SU-DHL-6 (cell line): Measurements from ENCODE around the gene CCT2.

Source experiments
- H2AFZ ChIP-seq: fragments of 200-600 bp; sonication (generic); 2 replicates; pipeline ENCODE4 v1.6.1; 2014; ENCODE audit warnings: low read depth, mild to moderate bottlenecking, moderate library complexity, mixed read lengths, antibody characterized with exemption, low read length; ENCODE audit not compliant: severe bottlenecking
- H3F3A ChIP-seq: fragments of 200-600 bp; shearing (Covaris generic); 2 replicates; pipeline ENCODE4 v1.6.0; 2016; ENCODE audit warnings: antibody characterized with exemption, mild to moderate bottlenecking; ENCODE audit not compliant: insufficient read depth
- H3K27ac ChIP-seq: fragments of 200-600 bp; sonication (generic); 2 replicates; pipeline ENCODE4 v1.5.1; 2016; ENCODE audit warnings: low read depth, mild to moderate bottlenecking, low read length, moderate library complexity, mixed read lengths
- H3K27me3 ChIP-seq: fragments of 200-600 bp; sonication (generic), shearing (Covaris generic); 2 replicates; pipeline ENCODE4 v1.6.0; 2014; ENCODE audit warnings: mild to moderate bottlenecking, low read length
- H3K36me3 ChIP-seq: fragments of 200-600 bp; sonication (generic); 2 replicates; pipeline ENCODE4 v1.6.1; 2014; ENCODE audit warnings: mild to moderate bottlenecking, low read length, mixed read lengths
- H3K4me2 ChIP-seq: fragments of 300-600, 200-600 bp; shearing (Covaris generic), sonication (generic); 2 replicates; pipeline ENCODE4 v1.6.0; 2014; ENCODE audit warnings: low read length, low read depth, mild to moderate bottlenecking; ENCODE audit not compliant: poor library complexity, severe bottlenecking
- H3K4me3 ChIP-seq: fragments of 200-600 bp; sonication (generic); 2 replicates; pipeline ENCODE4 v1.5.1; 2014; ENCODE audit warnings: antibody characterized with exemption, low read length, mild to moderate bottlenecking, mixed read lengths; ENCODE audit not compliant: insufficient read depth, poor library complexity, severe bottlenecking
- H3K79me2 ChIP-seq: fragments of 200-600 bp; sonication (generic); 2 replicates; pipeline ENCODE4 v1.6.1; 2014; ENCODE audit warnings: mild to moderate bottlenecking, low read length, moderate library complexity; ENCODE audit not compliant: insufficient read depth
- H3K9ac ChIP-seq: fragments of 200-600 bp; sonication (generic); 2 replicates; pipeline ENCODE4 v1.7.0; 2014; ENCODE audit warnings: mild to moderate bottlenecking, low read length
- H3K9me2 ChIP-seq: fragments of 200-600 bp; sonication (generic); replicated peaks from 2 replicates; pipeline ENCODE4 v1.6.1; 2014; ENCODE audit warnings: low read length; ENCODE audit not compliant: insufficient read depth
- H3K9me3 ChIP-seq: fragments of 200-600 bp; sonication (generic); 2 replicates; pipeline ENCODE4 v1.6.1; 2014; ENCODE audit warnings: low read length, mixed read lengths; ENCODE audit not compliant: insufficient read depth
- H4K20me1 ChIP-seq: fragments of 200-600 bp; sonication (generic); 2 replicates; pipeline ENCODE4 v1.6.1; 2014; ENCODE audit warnings: low read depth, mild to moderate bottlenecking, antibody characterized with exemption, low read length, moderate library complexity, mixed read lengths
- EZH2phosphoT487 ChIP-seq: fragments of 200-600 bp; sonication (generic), shearing (Covaris generic); conservative IDR thresholded peaks from 2 replicates; pipeline ENCODE4 v1.6.1; 2018; ENCODE audit warnings: mild to moderate bottlenecking, antibody characterized with exemption, low read length, moderate library complexity, mixed read lengths
- TF ChIP-seq, protein P1 (sequence below): fragments of 200-600 bp; sonication (generic); IDR thresholded peaks from one replicate; pipeline ENCODE4 v1.5.1; 2017; ENCODE audit warnings: antibody characterized with exemption, mild to moderate bottlenecking, low read length, moderate library complexity; ENCODE audit not compliant: insufficient read depth, poor library complexity, severe bottlenecking

CCT2 gene

DNA sequence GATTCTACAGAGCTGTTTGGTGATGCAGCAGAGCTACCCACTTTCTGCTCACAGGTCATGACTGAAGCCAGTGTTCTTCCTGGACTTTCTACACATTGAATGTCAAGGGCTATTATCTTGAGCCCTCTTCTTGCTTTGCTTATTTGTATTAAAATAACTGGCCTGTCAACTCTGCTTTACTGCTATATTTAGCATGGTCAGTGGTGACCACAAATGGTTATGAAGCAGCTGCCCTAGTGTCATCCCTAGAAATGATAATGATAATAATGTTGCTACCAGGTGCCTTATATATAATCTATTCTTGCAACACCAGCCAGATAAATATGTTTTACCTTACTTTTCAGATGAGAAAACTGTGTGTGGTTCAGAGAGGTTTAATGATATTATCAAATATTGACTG is 28.1 kb downstream of the CCT2 start:
- H4K20me1 ChIP-seq, result no peaks in the 10 kb centered on the region
- no peak overlapping the region for H3K4me2 ChIP-seq
- no peaks in the 10 kb centered on the region for H3K9me2 ChIP-seq
- H3K27ac ChIP-seq, result no peak overlapping the region
- H3K36me3 ChIP-seq, result no peaks in the 10 kb centered on the region
- no peaks in the 10 kb centered on the region for H3K27me3 ChIP-seq
- H3F3A ChIP-seq, result no peaks in the 10 kb centered on the region
- H3K9me3 ChIP-seq, result no peaks in the 10 kb centered on the region
- H3K4me3 ChIP-seq, result no peak overlapping the region
- H3K79me2 ChIP-seq, result no peaks in the 10 kb centered on the region
- H2AFZ ChIP-seq, result no peak overlapping the region
- no peak for TF ChIP-seq EZH2phosphoT487
- TF ChIP-seq, protein P1, sequence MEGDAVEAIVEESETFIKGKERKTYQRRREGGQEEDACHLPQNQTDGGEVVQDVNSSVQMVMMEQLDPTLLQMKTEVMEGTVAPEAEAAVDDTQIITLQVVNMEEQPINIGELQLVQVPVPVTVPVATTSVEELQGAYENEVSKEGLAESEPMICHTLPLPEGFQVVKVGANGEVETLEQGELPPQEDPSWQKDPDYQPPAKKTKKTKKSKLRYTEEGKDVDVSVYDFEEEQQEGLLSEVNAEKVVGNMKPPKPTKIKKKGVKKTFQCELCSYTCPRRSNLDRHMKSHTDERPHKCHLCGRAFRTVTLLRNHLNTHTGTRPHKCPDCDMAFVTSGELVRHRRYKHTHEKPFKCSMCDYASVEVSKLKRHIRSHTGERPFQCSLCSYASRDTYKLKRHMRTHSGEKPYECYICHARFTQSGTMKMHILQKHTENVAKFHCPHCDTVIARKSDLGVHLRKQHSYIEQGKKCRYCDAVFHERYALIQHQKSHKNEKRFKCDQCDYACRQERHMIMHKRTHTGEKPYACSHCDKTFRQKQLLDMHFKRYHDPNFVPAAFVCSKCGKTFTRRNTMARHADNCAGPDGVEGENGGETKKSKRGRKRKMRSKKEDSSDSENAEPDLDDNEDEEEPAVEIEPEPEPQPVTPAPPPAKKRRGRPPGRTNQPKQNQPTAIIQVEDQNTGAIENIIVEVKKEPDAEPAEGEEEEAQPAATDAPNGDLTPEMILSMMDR, result no peak
- H3K9ac ChIP-seq, result no peak overlapping the region

DNA sequence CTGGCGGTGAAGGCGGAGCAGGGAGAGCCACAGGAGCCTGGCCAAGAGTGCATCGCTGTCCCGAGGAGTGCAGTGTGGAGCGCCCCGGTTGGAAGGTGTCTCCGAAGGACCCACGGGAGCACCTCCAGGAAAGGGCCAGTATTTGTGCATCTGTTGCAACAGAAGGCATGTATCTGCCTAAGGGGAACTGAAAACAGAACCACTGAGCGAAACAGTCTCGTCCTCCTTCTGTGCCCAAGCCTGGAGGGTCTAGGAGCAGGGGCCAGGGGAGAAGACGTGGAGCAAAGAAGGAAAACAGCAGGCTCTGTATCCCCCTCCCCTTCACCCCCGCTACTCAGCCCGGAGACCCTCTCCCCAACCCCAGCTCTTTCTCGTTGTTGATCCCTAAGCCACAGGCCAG is 30.8 kb downstream of the CCT2 start:
- Histone ChIP-seq H2AFZ (no peak overlapping the region), H3K27ac (no peak overlapping the region), H3K4me2 (no peak overlapping the region), H3K9me2 (no peaks in the 10 kb centered on the region), H3F3A (no peaks in the 10 kb centered on the region), H4K20me1 (no peaks in the 10 kb centered on the region), H3K79me2 (no peaks in the 10 kb centered on the region), H3K4me3 (no peak overlapping the region), H3K9ac (no peak overlapping the region), H3K36me3 (no peaks in the 10 kb centered on the region), H3K9me3 (no peaks in the 10 kb centered on the region), H3K27me3 (no peaks in the 10 kb centered on the region)
- TF ChIP-seq, protein P1, result no peak

DNA sequence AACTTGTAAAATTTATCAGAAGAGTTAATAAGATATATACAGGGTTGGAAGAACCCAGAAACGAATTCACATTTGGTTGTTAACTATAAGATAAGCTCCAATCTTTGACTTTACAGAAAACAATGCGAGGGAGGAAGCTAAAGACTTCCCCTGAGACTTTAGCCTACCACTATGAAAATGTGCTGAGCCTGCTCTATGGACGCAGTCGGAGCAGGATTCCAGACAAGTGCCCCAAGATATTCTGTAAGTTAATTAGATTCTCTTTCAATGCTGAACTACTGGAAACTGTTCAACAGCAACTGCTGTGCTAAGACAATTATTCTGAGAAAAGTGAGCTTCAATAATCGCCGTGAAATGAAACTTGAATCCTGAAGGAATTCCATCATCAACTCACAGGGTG is 33.8 kb downstream of the CCT2 start:
- no peaks in the 10 kb centered on the region for H3K9me2 ChIP-seq
- no peaks in the 10 kb centered on the region for H3K9me3 ChIP-seq
- no peaks in the 10 kb centered on the region for H3K36me3 ChIP-seq
- TF ChIP-seq EZH2phosphoT487, result no peak
- TF ChIP-seq, protein P1, result no peak
- H3F3A ChIP-seq, result no peaks in the 10 kb centered on the region
- H2AFZ ChIP-seq, result no peak overlapping the region
- H3K4me3 ChIP-seq, result no peak overlapping the region
- H4K20me1 ChIP-seq, result no peaks in the 10 kb centered on the region
- no peak overlapping the region for H3K9ac ChIP-seq
- H3K4me2 ChIP-seq, result no peak overlapping the region
- H3K27me3 ChIP-seq, result no peaks in the 10 kb centered on the region
- no peaks in the 10 kb centered on the region for H3K79me2 ChIP-seq
- H3K27ac ChIP-seq, result no peak overlapping the region

DNA sequence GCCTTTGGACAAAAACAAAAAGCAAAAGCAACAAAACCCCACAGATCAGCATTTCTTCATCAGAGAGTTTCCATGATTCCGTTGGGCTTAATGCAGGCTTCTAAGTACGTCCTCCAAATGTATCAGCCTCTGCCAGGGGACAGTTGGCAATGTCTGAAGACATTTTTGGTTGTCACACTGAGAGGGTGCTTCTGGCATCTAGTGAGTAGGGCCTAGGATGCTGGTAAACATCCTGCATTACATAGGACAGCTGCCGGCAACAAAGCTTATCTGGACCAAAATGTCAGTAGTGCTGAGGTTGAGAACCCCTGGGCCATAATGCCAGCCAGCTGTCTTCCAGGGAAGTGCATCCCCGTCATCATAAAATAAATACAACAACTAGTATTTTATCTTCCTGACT is 34.8 kb downstream of the CCT2 start:
- no peaks in the 10 kb centered on the region for H3K9me3 ChIP-seq
- no peaks in the 10 kb centered on the region for H3K9me2 ChIP-seq
- H3K27me3 ChIP-seq, result no peaks in the 10 kb centered on the region
- H3K79me2 ChIP-seq, result no peaks in the 10 kb centered on the region
- H3K27ac ChIP-seq, result no peak overlapping the region
- no peak overlapping the region for H3K4me2 ChIP-seq
- H2AFZ ChIP-seq, result no peak overlapping the region
- H3K9ac ChIP-seq, result no peak overlapping the region
- TF ChIP-seq EZH2phosphoT487, result no peak
- TF ChIP-seq, protein P1, result no peak
- no peaks in the 10 kb centered on the region for H3K36me3 ChIP-seq
- H3F3A ChIP-seq, result no peaks in the 10 kb centered on the region
- H4K20me1 ChIP-seq, result no peaks in the 10 kb centered on the region
- H3K4me3 ChIP-seq, result no peak overlapping the region
